IPS-NIHi7 (cell line): Measurements from ENCODE around the gene KRTAP2-2.
"Not testable (repeated sequence)": the region's sequence is repeated elsewhere in the genome, so short reads cannot be mapped to it uniquely, and the experiment has no call there.

ENCODE experiments used
- DNase-seq: peaks from one replicate; pipeline ENCODE4 v3.0.0; 2012; ENCODE audit warnings: mixed read lengths; ENCODE audit errors: extremely low spot score

Gene KRTAP2-2, protein sequence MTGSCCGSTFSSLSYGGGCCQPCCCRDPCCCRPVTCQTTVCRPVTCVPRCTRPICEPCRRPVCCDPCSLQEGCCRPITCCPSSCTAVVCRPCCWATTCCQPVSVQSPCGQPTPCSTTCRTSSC

DNA sequence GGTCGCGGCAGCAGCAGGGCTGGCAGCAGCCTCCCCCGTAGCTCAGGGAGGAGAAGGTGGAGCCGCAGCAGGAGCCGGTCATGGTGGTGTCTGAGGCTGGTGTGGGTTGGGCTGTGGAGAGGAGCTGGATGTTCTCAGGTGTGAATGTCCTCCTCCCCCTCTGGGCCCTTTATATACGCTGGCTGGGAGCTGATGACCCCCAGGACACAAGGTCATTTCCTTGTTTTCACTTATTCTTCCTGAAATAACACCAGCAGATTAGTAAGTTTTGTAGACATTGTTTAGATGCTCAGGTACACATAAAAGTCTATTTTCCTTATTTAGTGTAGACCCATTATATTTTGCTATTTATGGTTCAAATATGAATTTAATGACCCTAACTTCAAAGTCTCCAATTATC, at the start of gene KRTAP2-2:
Gene KRTAP2-2 (minus strand): TSS at position 101 of the 400 bp plus-strand sequence. CDS start 19 bp downstream, at position 82.
- DNase-seq = not testable (repeated sequence)

DNA sequence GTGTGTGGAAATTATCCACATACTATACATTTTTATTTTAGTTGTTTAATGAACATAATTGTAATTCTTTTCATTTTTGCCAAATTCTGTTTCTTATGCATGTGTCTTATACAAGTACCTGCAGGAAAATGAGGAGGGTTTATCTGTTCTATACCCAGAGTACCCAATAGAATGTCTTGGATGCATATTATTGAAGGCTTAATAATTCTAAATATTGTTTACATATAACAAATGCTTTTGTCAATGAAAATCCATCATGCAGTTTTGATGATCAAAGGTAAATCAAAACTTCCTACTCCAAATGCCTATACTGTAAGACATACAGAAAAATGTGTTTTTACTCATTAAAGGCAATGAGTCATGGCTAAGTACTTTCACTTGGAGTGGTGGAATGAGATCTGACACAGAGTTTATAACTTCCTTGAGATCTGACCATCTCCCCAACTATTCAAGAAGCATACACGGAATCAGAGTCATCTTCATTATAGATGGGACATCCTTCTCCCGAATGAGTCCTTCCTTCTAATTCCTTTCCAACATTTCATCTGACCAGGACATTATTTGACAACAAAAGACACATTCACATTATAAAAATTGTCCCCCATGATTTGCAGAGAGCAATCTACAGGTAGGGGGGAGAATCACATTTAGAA, 49.5 kb upstream of the KRTAP2-2 start:
- DNase-seq = not testable (repeated sequence)

DNA sequence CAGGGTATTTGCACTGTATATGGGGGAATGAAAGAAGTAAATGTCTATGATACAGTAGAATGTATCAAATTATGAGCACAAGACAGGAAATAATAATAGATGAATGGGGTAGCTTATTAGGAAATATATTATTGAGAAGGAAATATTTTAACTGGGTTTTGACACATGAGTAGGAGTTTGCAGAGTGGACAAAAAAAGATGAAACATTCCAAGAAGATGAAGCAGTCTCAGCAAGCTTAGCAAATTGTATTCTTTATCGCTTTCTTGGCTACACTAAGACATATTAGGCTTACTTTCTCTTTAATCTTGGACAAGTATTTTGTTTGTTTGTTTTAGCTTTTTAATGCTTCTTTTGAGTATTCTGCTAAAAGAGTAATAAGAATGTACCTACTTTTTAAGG, 48.9 kb upstream of the KRTAP2-2 start:
- no peak for DNase-seq

DNA sequence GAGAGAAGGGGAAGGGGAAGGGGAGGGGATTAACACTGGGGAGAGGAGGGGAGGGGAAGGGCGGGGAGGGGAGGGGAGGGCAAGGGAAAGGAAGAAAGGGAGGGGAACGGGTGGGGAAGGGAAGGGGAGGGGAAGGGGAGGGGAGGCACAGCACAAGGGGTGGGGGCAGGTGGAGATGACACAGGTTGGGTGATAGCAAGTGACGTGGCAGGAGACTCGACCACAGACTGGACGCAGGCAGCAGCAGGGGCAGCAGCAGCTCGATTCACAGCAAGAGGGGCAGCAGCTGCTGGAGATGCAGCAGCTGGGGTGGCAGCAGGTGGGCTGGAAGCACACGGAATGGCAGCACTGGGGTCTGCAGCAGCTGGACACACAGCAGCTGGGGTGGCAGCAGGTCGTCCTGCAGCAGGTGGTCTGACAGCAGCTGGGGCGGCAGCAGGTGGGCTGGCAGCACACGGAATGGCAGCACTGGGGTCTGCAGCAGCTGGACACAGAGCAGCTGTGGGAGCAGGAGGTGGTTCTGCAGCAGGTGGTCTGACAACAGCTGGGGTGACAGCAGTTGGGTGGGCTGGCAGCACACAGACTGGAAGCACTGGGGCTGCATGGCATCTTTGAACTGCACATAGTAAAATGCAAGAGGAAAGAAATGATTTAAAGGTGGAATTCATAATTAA, 46.7 kb upstream of the KRTAP2-2 start, which contains the start of gene KRTAP4-16:
Gene KRTAP4-16 (minus strand): TSS at position 624 of the 674 bp plus-strand sequence. CDS start 0 bp downstream, at position 624.
- no peak for DNase-seq

DNA sequence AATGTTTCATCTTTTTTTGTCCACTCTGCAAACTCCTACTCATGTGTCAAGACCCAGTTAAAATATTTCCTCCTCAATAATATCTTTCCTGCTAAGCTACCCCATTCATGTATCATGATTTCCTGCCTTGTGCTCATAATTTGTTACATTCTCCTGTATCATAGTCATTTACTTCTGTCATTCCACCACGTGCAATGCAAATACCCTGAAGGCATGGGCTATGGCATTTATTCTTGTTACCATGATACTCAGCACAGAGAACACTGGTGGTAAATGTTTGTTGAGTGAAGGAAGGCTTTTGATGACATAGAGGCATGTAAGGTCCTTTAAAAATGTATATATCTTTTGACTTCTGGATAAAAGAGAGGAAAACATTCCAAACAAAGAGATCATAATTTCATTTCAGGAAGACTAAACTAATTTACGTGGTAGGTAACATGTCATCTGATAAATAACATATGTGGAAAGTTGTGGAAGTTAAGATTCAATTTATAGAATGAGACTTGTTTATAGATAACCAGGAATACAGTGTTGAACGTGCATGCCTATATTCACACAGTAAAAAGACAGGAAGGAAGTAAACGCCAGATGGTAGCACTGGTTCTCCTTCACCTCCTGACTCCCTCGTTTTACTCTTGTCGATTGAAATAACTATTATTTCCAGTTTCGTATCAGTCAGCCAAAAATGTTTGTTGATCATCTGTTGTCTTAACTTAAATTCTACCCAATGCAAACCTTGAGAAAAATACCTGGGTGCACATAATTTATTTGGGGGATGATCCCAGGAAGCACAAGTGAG, 44.9 kb upstream of the KRTAP2-2 start:
- DNase-seq = not testable (repeated sequence)

DNA sequence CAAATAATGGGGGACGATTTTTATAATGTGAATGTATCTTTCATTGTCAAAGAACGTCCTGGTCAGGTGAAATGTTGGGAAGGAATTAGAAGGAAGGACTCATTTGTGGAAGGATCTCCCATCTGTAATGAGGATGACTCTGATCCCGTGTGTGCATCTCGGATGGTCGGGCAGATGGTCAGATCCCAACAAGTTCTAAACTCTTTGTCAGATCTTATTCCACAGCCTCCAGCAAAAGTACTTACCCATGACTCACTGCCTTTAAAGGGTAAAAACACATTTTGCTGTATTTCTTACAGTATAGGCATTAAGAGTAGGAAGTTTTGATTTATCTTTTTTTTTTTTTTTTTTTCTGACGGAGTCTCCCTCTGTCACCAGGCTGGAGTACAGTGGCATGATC, 43.5 kb upstream of the KRTAP2-2 start:
- no peak for DNase-seq

DNA sequence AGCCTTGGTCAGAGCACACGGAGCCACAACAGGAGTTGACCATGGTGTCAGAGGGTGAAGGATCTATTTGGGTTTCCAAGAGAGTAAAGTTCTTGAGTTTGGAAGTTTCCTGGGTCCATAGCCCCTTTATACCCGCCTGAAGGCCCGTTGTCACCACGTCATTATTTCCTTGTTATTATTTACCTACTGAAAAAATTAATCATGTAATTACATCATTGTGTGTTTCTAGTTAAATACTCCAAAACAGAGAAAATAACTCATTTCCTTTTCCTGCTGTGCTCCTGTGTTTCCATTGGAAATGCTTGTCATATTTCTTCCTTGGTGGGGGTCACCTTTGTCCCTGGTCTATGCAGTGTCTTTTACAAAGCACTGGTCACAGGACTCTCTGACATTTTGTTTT, 43.0 kb upstream of the KRTAP2-2 start, which contains the start of gene KRTAP4-8:
Gene KRTAP4-8 (minus strand): TSS at position 101 of the 400 bp plus-strand sequence. CDS start 58 bp downstream, at position 43.
- no peak for DNase-seq

DNA sequence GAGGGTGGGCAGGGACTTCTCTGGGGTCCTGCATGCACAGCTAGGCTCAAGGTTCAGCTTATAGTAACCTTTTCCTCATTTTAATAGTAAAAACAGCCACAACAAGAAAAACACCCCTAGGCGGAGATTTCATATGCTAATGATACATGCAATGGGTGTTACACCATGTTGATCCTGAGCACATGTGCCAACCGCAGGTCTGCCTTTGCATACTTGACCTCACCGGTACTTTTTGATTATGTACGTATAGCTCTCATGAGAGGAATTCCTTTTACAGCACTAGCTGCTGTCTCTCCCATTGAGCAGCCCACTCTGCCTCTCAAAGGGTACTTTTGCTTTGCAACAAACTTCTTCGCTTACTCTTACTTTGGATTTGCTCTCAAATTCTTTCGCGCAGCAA, 41.0 kb upstream of the KRTAP2-2 start:
- no peak for DNase-seq

DNA sequence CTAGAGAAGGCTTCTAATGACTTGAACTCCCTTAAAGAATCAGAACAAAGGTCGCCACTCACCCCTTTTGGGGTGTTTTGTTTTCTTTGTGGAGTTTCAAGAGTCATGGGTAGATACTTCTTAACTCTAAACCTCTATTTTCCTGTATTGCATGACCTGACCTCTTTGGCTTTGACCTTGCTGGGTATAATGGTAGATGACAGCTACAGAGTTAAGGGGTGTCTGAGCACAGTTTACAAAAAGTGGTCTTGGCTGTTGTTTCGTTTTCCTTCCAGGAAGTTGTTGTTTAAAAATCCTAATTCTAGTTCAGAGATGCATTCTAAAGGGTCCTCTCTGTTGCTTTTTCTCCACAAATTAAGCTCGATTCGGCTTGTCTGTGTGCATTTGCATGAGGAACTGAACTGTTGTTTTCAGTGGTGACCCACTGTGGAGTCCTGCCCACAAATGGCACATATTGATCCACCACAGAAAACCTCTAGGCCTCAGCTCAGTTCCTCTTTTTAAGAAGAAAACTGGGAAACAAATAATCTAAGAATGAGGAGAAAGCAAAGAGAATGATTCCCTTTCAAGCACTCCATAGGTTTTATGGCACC, 33.8 kb upstream of the KRTAP2-2 start:
- not testable (repeated sequence) for DNase-seq

DNA sequence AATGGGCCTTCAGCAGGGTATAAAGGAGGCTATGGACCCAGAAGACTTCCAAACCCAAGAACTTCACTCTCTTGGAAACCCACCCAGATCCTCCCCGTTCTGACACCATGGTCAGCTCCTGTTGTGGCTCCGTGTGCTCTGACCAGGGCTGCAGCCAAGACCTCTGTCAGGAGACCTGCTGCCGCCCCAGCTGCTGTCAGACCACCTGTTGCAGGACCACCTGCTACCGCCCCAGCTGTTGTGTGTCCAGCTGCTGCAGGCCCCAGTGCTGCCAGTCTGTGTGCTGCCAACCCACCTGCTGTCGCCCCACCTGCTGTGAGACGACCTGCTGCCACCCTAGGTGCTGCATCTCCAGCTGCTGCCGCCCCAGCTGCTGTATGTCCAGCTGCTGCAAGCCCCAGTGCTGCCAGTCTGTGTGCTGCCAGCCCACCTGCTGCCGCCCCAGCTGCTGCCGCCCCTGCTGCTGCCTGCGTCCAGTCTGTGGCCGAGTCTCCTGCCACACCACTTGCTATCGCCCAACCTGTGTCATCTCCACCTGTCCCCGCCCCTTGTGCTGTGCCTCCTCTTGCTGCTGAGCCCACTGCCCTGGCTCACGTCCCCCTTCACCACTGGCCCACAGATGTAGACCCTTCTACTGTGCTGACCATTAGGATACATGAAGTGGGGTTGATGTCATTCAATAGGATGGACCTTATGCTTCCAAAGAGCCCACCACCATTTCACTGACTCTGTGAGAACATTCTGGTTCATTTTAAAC, 29.2 kb upstream of the KRTAP2-2 start, which contains the start of gene KRTAP4-7:
Gene KRTAP4-7 (plus strand): TSS at position 51 of the 757 bp plus-strand sequence. CDS start 57 bp downstream, at position 108.
- DNase-seq = not testable (repeated sequence)

DNA sequence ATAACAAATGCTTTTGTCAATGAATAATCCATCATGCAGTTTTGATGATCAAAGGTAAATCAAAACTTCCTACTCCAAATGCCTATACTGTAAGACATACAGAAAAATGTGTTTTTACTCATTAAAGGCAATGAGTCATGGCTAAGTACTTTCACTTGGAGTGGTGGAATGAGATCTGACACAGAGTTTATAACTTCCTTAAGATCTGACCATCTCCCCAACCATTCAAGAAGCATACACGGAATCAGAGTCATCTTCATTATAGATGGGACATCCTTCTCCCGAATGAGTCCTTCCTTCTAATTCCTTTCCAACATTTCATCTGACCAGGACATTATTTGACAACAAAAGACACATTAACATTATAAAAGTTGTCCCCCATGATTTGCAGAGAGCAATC, 28.4 kb upstream of the KRTAP2-2 start:
- not testable (repeated sequence) for DNase-seq

DNA sequence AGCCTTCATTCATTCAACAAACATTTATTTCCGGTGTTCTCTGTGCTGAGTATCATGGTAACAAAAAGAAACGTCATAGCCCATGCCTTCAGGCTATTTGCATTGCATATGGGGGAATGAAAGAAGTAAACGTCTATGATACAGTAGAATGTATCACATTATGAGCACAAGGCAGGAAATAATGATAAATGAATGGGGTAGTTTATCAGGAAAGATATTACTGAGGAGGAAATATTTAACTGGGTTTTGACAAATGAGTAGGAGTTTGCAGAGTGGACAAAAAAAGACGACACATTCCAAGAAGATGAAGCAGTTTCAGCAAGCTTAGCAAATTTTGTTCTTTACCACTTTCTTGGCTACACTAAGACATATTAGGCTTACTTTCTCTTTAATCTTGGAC, 27.6 kb upstream of the KRTAP2-2 start:
- DNase-seq = no peak

DNA sequence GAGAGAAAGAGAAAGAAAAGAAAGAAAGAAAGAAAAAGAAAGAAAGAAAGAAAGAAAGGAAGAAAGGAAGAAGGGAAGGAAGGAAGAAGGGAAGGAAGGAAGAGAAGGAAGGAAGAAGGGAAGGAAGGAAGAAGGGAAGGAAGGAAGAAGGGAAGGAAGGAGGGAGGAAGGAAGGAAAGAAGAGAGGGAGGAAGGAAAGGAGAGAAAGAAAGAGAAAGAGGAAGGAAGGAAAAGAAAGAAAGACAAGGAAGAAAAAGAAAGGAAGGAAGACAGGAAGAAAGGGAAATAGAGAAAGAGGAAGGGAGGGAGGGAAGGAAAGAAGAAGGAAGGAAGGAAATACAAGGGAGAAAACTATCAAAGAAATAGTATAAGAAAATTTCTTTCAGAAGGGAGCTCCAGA, 21.8 kb upstream of the KRTAP2-2 start:
- DNase-seq = no peak

DNA sequence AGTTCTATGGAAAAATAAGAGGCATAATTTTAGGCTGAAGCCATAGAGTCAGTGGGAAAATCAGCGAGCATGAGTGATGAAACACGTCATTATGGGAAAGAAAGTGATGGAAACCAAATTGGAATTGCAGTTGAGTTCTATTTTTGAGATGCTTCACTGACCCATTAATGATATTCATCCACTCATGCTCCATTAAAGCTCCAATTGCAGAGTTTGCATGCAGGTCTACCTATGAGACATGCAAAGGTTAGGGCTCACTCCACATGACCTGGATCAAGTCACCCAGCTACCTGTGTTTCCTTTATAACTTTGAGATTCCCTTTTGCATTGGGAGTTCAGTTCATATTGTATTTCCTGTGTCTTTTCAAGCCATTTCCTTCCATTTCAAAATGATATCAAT, 18.6 kb upstream of the KRTAP2-2 start:
- DNase-seq = no peak

DNA sequence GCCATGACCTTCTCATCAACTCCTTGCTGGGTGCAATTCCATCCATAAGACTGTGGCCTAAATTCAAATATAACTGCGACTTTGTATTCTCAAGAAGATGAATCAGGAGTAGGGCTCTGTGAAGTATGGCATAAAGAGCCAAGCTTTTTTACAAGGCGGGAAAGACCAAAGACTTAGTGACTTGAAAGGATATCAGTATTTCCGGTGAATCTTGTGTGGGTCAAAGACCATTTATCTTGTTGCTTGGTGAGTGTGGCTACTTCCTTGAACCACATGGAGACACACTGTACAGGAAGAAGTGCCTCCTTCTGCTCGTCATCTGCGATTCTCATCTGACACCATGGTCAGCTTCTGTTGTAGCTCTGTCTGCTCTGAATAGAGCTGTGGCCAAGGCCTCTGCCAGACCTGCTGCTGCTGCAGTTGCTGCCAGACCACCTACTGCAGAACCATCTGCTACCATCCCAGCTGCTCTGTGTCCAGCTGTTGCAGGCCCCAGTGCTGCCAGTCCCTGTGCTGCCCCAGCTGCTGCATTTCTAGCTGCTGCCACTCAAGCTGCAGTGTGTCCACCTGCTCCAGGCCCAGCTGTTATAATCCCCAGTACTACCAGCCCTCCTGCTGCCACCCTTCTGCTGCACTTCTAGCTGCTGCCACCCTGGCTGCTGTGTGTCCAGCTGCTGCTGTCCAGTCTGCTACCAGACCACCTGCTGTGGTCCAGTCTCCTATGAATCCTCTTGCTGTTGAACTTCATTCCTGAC, 16.8 kb upstream of the KRTAP2-2 start:
- no peak for DNase-seq

DNA sequence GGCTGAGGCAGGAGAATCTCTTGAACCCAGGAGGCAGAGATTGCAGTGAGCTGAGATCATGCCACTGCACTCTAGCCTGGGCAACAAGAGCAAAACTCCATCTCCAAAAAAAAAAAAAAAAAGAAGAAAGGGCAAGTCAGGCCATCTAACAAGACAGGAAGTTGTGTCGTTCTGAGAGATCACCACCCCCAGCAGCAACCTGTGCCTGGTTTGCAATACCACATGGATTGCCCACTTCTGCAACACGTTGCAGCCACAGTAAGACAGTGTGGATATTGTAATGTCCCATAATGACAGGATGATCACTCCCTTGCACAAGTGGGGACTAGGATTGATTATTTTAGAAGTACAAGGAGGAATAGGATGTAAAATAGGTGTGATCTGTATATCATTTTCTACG, 14.0 kb upstream of the KRTAP2-2 start:
- DNase-seq = no peak

DNA sequence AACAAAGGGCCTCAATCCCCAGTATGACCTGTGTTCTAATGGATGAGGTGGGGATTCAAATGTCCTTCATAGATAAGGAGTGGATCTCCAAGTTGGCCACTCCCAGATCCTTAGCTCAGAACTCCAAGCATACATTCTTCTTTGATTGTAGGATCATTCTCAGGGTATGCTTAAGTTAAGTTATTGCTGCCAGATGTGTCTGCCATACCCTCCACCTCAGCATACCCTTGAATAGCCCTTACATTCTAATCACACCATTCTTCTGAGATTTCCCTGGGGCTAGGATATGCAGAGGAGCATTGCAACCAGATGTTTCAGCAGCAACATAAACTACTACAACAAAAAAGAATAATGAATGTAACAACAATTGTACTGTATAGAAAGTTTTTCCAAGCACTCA, 12.3 kb upstream of the KRTAP2-2 start:
- DNase-seq = no peak

DNA sequence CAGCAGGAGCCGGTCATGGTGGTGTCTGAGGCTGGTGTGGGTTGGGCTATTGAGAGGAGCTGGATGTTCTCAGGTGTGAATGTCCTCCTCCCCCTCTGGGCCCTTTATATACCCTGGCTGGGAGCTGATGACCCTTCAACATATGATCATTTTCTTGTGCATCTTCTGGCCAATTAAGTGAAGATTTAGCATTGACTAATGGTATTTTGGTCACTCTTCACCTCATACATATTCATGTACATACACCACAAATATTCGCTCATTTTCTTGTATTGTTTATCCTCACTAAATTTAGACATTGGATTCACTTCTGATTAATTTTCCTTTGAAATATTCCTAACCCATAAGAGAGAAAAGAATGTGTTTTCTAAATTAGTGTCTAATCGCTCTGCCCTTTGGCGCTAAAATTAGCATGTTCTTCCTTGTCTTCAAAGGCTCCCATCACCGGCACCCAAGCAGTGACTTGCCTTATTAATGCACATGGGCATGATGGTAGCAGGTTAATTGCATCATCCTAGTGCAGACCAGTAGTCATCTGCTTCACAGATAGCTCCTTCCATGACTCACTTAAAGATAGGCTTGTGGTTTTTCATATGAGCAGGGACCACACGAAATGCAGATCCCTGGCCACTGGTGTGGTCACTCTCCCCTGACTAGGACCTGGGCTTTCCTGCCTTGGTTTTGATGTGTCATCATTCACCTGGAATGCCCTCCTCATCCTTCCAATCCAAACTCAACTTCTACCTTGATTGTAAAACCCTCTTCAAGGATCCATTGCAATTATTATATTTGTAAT, 11.0 kb upstream of the KRTAP2-2 start, which contains the start of gene KRTAP2-4:
Gene KRTAP2-4 (minus strand): TSS at position 51 of the 796 bp plus-strand sequence. CDS start 34 bp downstream, at position 17.
- no peak for DNase-seq
